Measurements from ENCODE around the gene JTB.

DNA sequence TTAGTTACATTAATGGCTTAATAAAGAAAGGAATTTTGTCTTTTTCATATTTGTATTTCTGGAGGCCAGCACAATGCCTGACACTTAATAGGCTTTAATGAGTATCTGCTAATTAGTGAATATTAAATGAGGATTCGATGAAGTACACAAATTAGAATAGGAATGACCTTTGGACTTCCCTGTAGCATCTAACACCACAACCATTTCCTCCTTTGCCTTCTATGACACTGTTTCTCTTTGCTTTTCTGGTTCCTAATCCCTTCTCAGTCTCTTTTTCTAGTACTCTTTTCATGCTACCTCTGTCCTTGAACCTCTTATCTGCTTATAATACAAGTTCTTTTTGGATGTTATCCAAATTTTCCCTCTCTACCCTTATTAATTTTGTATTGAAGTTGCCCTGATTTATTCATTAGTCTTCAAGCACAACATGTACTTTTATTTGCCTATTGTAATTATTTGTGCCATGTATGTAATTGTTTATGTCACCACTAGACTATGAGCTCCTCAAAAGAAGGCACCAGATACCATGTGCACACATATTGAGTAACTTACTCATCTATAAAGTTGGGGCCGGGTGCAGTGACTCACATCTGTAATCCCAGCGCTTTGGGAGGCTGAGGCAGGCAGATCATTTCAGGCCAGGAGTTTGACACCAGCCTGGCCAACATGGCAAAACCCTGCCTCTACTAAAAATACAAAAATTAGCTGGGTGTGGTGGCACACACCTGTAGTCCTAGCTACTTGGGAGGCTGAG, 36.9 kb upstream of the JTB start:
- TF ChIP-seq CTCF (conservative IDR thresholded peaks at IDR 0.05; ENCODE audit: low read length) (no peak), EZH2phosphoT487 (IDR thresholded peaks at IDR 0.05; ENCODE audit: borderline replicate concordance, low read depth, low read length) (no peak)

Data from OCI-LY7 (cell line).